ENCODE results near the gene GPATCH4. TPM values are rescaled to one million over a fixed set of nuclear protein-coding genes. Genes with fewer than 3 reads are reported as not detected.
A peak's percentile ranks its signal among the peaks of the same experiment; 100 is the strongest.

The GPATCH4 gene
- total RNA-seq, 1 experiment from 2014 or later, result 44.4 TPM

- ChIA-PET CTCF (no interaction called here), POLR2A (interaction anchor here (0.6 kb wide), 3 partner anchors 28 to 228 kb away, joined by 3 to 8 read pairs (median 3); no protein-coding TSS in a partner anchor)
- intact Hi-C loops (cut with micrococcal nuclease; ENCODE audit: unreplicated experiment), result no loop called here
- Histone ChIP-seq H3K4me1 (ENCODE audit: control insufficient read depth, insufficient read depth, low read length) (peaks cover 16% of the 10 kb centered on the region), H3K9me3 (ENCODE audit: control insufficient read depth, insufficient read depth, low read depth, low read length) (no peaks in the 10 kb centered on the region), H3K27me3 (ENCODE audit: control insufficient read depth, insufficient read depth, low read length) (no peaks in the 10 kb centered on the region), H3K36me3 (ENCODE audit: control insufficient read depth, insufficient read depth, low read length) (peaks cover 15% of the 10 kb centered on the region), H3K27ac (ENCODE audit: low read length) (0 out of 2 replicates have a peak overlapping the region, but pooled peaks have one; percentile 17), H3K4me3 (ENCODE audit: low read depth in 2 of 2, low read length in 2 of 2) (no peak overlapping the region)
- ATAC-seq (no peak), DNase-seq (ENCODE audit: low read depth, low spot score) (no peak)
- in situ Hi-C loops (cut with HindIII; ENCODE audit: low pct_unique_long_range_greater_than_20kb, low sequenced_read_pairs), result no loop called here
- BruUV-seq (replicated peaks), result no TSS peak
- peak; percentile 59 for TF ChIP-seq POLR2AphosphoS5 (IDR thresholded peaks at IDR 0.05; ENCODE audit: low read depth, low read length)
- TF ChIP-seq TCF7L2 (IDR thresholded peaks at IDR 0.05; ENCODE audit: low read depth, low read length), result no peak
- TF ChIP-seq REST (IDR thresholded peaks at IDR 0.05; ENCODE audit: insufficient read depth in 1 of 2, low read depth in 2 of 2, low read length in 1 of 2), result no peak
Observed at GRCh38 chr1:156594190-156594589, 7.1 kb downstream of the GPATCH4 start.

GRCh38 chr1:156593661-156593989, 7.7 kb downstream of the GPATCH4 start:
- Histone ChIP-seq H3K27ac (ENCODE audit: low read length) (peak overlapping the region; percentile 4; the same call in 1 of the 2 replicates), H3K9me3 (ENCODE audit: control insufficient read depth, insufficient read depth, low read depth, low read length) (no peaks in the 10 kb centered on the region), H3K27me3 (ENCODE audit: control insufficient read depth, insufficient read depth, low read length) (no peaks in the 10 kb centered on the region), H3K4me3 (ENCODE audit: low read depth in 2 of 2, low read length in 2 of 2) (no peak overlapping the region), H3K36me3 (ENCODE audit: control insufficient read depth, insufficient read depth, low read length) (peaks cover 15% of the 10 kb centered on the region), H3K4me1 (ENCODE audit: control insufficient read depth, insufficient read depth, low read length) (peaks cover 17% of the 10 kb centered on the region)
- ChIA-PET POLR2A (interaction anchor here (0.6 to 1.0 kb wide), 2 partner anchors 144 to 209 kb away, joined by 3 to 13 read pairs; no protein-coding TSS in a partner anchor), CTCF (no interaction called here)
- ATAC-seq (no peak), DNase-seq (ENCODE audit: low read depth, low spot score) (no peak)
- in situ Hi-C loops (cut with HindIII; ENCODE audit: low pct_unique_long_range_greater_than_20kb, low sequenced_read_pairs) (no loop called here), intact Hi-C loops (cut with micrococcal nuclease; ENCODE audit: unreplicated experiment) (no loop called here)
- TF ChIP-seq POLR2AphosphoS5 (IDR thresholded peaks at IDR 0.05; ENCODE audit: low read depth, low read length) (no peak), SIN3A (IDR thresholded peaks at IDR 0.05; ENCODE audit: borderline replicate concordance, insufficient read depth, low read depth, low read length) (no peak), REST (IDR thresholded peaks at IDR 0.05; ENCODE audit: insufficient read depth in 1 of 2, low read depth in 2 of 2, low read length in 1 of 2) (no peak), TCF7L2 (IDR thresholded peaks at IDR 0.05; ENCODE audit: low read depth, low read length) (no peak)
- TF ChIP-seq, protein P1, sequence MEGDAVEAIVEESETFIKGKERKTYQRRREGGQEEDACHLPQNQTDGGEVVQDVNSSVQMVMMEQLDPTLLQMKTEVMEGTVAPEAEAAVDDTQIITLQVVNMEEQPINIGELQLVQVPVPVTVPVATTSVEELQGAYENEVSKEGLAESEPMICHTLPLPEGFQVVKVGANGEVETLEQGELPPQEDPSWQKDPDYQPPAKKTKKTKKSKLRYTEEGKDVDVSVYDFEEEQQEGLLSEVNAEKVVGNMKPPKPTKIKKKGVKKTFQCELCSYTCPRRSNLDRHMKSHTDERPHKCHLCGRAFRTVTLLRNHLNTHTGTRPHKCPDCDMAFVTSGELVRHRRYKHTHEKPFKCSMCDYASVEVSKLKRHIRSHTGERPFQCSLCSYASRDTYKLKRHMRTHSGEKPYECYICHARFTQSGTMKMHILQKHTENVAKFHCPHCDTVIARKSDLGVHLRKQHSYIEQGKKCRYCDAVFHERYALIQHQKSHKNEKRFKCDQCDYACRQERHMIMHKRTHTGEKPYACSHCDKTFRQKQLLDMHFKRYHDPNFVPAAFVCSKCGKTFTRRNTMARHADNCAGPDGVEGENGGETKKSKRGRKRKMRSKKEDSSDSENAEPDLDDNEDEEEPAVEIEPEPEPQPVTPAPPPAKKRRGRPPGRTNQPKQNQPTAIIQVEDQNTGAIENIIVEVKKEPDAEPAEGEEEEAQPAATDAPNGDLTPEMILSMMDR (IDR thresholded peaks at IDR 0.05), result no peak
- BruUV-seq (replicated peaks), result no TSS peak

Measured in Panc1 (cell line).